Nephron progenitor cell (in vitro differentiated cells): ENCODE measurements around the gene MED15.
"Not testable (repeated sequence)": the region's sequence is repeated elsewhere in the genome, so short reads cannot be mapped to it uniquely, and the experiment has no call there.

ENCODE experiments used
- DNase-seq: peaks from one replicate; pipeline ENCODE4 v3.0.0; 2021
- H3K27ac Mint-ChIP-seq: 2 replicates; pipeline ENCODE4 v1.8.0; 2021; ENCODE audit warnings: mild to moderate bottlenecking, moderate library complexity, mixed read lengths
- H3K27me3 Mint-ChIP-seq: 2 replicates; pipeline ENCODE4 v1.8.0; 2021; ENCODE audit warnings: mild to moderate bottlenecking, low read depth, mixed read lengths; ENCODE audit not compliant: poor library complexity
- H3K36me3 Mint-ChIP-seq: 2 replicates; pipeline ENCODE4 v1.8.0; 2021; ENCODE audit warnings: low read depth, mixed read lengths
- H3K4me1 Mint-ChIP-seq: 2 replicates; pipeline ENCODE4 v1.8.0; 2021; ENCODE audit warnings: mixed read lengths
- H3K4me3 Mint-ChIP-seq: 2 replicates; pipeline ENCODE4 v1.8.0; 2021; ENCODE audit warnings: mild to moderate bottlenecking, moderate library complexity, mixed read lengths
- H3K9me3 Mint-ChIP-seq: 2 replicates; pipeline ENCODE4 v1.8.0; 2021; ENCODE audit warnings: mild to moderate bottlenecking, moderate library complexity, mixed read lengths
- TF ChIP-seq, protein P1 (sequence below): fragments of 200-600 bp; sonication (generic); IDR thresholded peaks from 2 replicates; pipeline ENCODE4 v1.5.0; 2021; ENCODE audit warnings: antibody characterized with exemption

The MED15 gene

GRCh38 chr22:20497426-20497825 lies 10.0 kb upstream of the MED15 start:
- Mint-ChIP-seq H3K4me1 (peaks cover 34% of the 10 kb centered on the region), H3K27ac (no peak overlapping the region), H3K9me3 (no peaks in the 10 kb centered on the region), H3K36me3 (peaks cover 16% of the 10 kb centered on the region), H3K4me3 (peak overlapping the region; percentile 40), H3K27me3 (peaks cover 4% of the 10 kb centered on the region)
- TF ChIP-seq, protein P1, sequence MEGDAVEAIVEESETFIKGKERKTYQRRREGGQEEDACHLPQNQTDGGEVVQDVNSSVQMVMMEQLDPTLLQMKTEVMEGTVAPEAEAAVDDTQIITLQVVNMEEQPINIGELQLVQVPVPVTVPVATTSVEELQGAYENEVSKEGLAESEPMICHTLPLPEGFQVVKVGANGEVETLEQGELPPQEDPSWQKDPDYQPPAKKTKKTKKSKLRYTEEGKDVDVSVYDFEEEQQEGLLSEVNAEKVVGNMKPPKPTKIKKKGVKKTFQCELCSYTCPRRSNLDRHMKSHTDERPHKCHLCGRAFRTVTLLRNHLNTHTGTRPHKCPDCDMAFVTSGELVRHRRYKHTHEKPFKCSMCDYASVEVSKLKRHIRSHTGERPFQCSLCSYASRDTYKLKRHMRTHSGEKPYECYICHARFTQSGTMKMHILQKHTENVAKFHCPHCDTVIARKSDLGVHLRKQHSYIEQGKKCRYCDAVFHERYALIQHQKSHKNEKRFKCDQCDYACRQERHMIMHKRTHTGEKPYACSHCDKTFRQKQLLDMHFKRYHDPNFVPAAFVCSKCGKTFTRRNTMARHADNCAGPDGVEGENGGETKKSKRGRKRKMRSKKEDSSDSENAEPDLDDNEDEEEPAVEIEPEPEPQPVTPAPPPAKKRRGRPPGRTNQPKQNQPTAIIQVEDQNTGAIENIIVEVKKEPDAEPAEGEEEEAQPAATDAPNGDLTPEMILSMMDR, result no peak
- no peak for DNase-seq

DNA sequence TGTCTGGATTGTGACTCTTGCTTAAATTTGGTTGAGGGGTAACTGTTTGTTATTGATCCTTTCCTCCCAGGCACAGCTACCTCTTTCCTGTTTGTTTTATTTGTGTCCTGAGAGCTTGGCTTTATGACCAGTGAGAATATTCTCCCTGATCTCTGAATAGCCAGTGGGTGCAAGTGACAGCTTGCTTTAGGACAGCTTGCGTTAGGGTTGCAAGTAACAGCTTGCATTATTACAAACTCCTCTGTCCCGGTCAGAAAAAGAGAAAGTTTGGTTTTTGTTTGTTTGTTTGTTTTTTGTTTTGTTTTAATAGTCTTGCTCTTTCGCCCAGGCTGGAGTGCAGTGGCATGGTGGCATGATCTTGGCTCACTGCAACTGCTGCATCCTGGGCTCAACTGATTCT lies 8.5 kb upstream of the MED15 start:
- no peak overlapping the region for H3K27ac Mint-ChIP-seq
- TF ChIP-seq, protein P1, result no peak
- H3K9me3 Mint-ChIP-seq, result no peaks in the 10 kb centered on the region
- peaks cover 16% of the 10 kb centered on the region for H3K36me3 Mint-ChIP-seq
- peaks cover 7% of the 10 kb centered on the region for H3K27me3 Mint-ChIP-seq
- no peak for DNase-seq
- H3K4me1 Mint-ChIP-seq, result peaks cover 29% of the 10 kb centered on the region
- H3K4me3 Mint-ChIP-seq, result no peak overlapping the region

DNA sequence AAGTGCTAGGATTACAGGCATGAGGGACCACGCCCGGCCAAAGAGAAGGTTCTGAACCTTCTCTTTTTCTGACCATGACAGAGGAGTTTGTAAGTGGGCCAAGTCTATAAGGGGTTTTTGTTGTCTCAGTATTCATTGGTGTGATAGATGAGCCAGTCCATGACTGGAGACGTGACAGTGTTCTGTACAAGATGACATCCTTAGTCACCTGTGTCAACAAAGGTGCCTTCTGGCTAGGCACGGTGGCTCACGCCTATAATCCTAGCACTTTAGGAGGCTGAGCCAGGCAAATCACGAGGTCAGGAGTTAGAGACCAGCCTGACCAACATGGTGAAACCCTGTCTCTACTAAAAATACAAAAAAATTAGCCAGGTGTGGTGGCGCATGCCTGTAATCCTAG lies 7.6 kb upstream of the MED15 start:
- no peaks in the 10 kb centered on the region for H3K9me3 Mint-ChIP-seq
- peaks cover 21% of the 10 kb centered on the region for H3K4me1 Mint-ChIP-seq
- TF ChIP-seq, protein P1, result no peak
- no peak overlapping the region for H3K4me3 Mint-ChIP-seq
- H3K36me3 Mint-ChIP-seq, result peaks cover 16% of the 10 kb centered on the region
- no peak for DNase-seq
- peaks cover 7% of the 10 kb centered on the region for H3K27me3 Mint-ChIP-seq
- H3K27ac Mint-ChIP-seq, result no peak overlapping the region

GRCh38 chr22:20503816-20504215 lies 3.6 kb upstream of the MED15 start:
- no peak overlapping the region for H3K27ac Mint-ChIP-seq
- H3K36me3 Mint-ChIP-seq, result peaks cover 16% of the 10 kb centered on the region
- peaks cover 22% of the 10 kb centered on the region for H3K4me1 Mint-ChIP-seq
- TF ChIP-seq, protein P1, result no peak
- peaks cover 4% of the 10 kb centered on the region for H3K27me3 Mint-ChIP-seq
- no peaks in the 10 kb centered on the region for H3K9me3 Mint-ChIP-seq
- DNase-seq, result no peak
- no peak overlapping the region for H3K4me3 Mint-ChIP-seq

- H3K4me3 Mint-ChIP-seq, DNase-seq, H3K9me3 Mint-ChIP-seq, H3K27ac Mint-ChIP-seq, H3K27me3 Mint-ChIP-seq: not testable (repeated sequence)
- peaks cover 16% of the 10 kb centered on the region for H3K36me3 Mint-ChIP-seq
- H3K4me1 Mint-ChIP-seq, result peaks cover 25% of the 10 kb centered on the region
Observed at GRCh38 chr22:20504293-20504922, 3.0 kb upstream of the MED15 start.

GRCh38 chr22:20506543-20507252 lies 712 bp upstream of the MED15 start:
- no peak for DNase-seq
- Mint-ChIP-seq H3K4me1 (peaks cover 46% of the 10 kb centered on the region), H3K27me3 (peaks cover 4% of the 10 kb centered on the region), H3K36me3 (peaks cover 10% of the 10 kb centered on the region), H3K27ac (no peak overlapping the region), H3K4me3 (peak overlapping the region; percentile 96), H3K9me3 (no peaks in the 10 kb centered on the region)
- TF ChIP-seq, protein P1, result no peak

DNA sequence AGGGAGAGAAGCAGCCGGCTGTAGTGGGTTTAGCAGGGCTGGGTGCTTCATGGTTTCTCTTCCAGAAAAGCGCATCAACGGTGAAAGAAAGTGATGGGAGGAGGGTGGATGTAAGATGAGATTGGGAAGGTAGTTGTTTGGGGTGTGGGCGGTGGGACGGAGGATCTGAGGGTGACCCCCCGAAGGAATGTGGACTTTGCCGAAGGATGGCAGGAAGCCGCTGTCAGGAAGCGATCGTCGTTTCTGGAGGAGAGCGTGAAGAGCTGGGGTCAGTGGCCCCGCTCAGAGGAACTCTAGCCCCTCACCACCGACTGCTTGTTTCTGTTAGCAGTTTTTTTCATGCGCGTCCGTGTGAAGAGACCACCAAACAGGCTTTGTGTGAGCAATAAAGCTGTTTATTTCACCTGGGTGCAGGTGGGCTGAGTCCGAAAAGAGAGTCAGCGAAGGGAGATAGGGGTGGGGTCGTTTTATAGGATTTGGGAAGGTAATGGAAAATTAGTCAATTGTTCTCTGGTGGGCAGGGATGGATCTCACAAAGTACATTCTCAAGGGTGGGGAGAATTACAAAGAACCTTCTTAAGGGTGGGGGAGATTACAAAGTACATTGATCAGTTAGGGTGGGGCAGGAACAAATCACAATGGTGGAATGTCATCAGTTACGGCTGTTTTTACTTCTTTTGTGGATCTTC lies 801 bp downstream of the MED15 start:
- H3K36me3 Mint-ChIP-seq, H3K27me3 Mint-ChIP-seq, H3K9me3 Mint-ChIP-seq: not testable (repeated sequence)
- Mint-ChIP-seq H3K4me3 (peak overlapping the region; percentile 96), H3K4me1 (peaks cover 53% of the 10 kb centered on the region), H3K27ac (peak overlapping the region; percentile 93)
- peak; percentile 54 for DNase-seq
